ENCODE data around the gene AIRE. TPM values are rescaled to one million over a fixed set of nuclear protein-coding genes. Genes with fewer than 3 reads are reported as not detected.
"Not testable (repeated sequence)": the region's sequence is repeated elsewhere in the genome, so short reads cannot be mapped to it uniquely, and the experiment has no call there.

Gene AIRE
- total RNA-seq, 1 donor from 2014 or later = not detected

- DNase-seq (ENCODE audit: low read depth) = no peak
Measured at GRCh38 chr21:44337449-44337848, 51.8 kb downstream of the AIRE start.

GRCh38 chr21:44337941-44338895 lies 52.5 kb downstream of the AIRE start:
- peak; percentile 50 for TF ChIP-seq CTCF (conservative IDR thresholded peaks at IDR 0.05; ENCODE audit: low read depth, low read length)
- DNase-seq (ENCODE audit: low read depth) = no peak
- peak overlapping the region; percentile 51 for H3K4me3 ChIP-seq (ENCODE audit: low read depth, low read length)

More at GRCh38 chr21:44337449-44337848, 51.8 kb downstream of the AIRE start:
- no peak overlapping the region for H3K4me3 ChIP-seq (ENCODE audit: low read depth, low read length)
- TF ChIP-seq CTCF (conservative IDR thresholded peaks at IDR 0.05; ENCODE audit: low read depth, low read length) = no peak

DNA sequence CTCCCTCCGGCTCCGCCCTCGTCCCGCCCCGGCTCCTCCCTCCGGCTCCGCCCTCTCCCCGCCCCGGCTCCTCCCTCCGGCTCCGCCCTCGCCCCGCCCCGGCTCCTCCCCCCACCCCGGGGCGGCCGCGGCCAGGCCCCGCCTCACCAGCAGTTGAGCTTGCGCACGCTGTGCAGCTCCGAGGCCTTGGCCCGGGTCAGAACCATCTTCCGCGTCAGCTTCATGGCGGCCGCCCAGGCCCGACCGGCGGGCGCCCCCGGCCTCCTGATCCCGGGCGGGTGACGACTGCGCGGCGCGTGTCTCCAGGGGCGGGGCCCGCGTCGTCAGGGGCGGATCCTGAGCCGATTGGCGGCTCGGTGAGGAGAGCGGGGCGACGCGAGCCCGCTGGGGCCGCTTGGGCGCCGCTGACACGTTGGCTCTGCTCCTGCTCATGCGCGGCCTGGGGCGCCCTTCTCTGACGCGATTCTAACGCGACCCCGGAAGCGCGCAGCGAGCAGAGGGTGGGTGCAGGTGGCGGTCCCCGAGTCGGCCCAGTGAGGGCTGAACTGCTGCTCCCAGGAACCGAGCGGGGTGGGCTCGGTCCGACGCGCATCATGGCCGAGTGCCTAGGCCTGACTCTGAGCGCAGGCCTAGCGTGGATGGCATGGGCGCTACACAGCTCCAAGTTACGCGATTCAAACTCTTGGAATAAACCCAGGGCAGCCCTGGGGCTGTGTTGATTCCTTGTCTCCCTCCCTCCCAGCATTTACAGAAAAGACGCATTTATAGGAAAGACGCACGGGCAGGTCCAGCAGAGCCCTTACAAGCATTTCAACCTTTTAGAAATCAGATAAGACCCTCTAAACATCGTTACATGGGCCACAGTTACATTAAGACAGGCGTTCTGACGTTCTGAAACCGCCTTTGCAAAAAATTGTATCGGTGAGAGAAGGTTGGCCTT lies 53.6 kb downstream of the AIRE start, which contains the start of gene CFAP410:
Gene CFAP410, minus strand, starts transcription at position 420 of the 940 bp plus-strand sequence. Its CDS starts 196 bp downstream, at position 224.
- TF ChIP-seq CTCF (conservative IDR thresholded peaks at IDR 0.05; ENCODE audit: low read depth, low read length) = no peak
- H3K4me3 ChIP-seq (ENCODE audit: low read depth, low read length) = peak within 1 kb of the TSS; percentile 85
- no peak for DNase-seq (ENCODE audit: low read depth)

GRCh38 chr21:44341726-44342458 lies 56.2 kb downstream of the AIRE start:
- not testable (repeated sequence) for H3K4me3 ChIP-seq (ENCODE audit: low read depth, low read length); DNase-seq (ENCODE audit: low read depth)

DNA sequence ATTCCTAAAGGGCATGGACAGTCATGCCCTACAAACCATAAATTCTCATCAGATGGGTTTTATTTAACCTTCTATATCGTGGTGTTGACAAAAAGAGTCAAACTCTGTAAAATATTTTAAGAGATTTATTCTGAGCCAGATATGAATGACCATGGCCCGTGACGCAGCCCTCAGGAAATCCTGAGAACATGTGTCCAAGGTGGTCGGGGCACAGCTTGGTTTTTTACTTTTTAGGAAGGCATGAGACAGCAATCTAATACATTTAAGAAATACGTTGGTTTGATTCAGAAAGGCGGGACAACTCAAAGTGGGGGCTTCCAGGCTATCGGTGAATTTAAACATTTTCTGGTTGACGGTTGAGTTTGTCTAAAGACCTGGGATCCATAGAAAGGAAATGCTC lies 57.3 kb downstream of the AIRE start:
- not testable (repeated sequence) for H3K4me3 ChIP-seq (ENCODE audit: low read depth, low read length); DNase-seq (ENCODE audit: low read depth)

GRCh38 chr21:44344541-44345183 lies 59.0 kb downstream of the AIRE start:
- H3K4me3 ChIP-seq (ENCODE audit: low read depth, low read length) = no peak overlapping the region
- no peak for DNase-seq (ENCODE audit: low read depth)
- TF ChIP-seq CTCF (conservative IDR thresholded peaks at IDR 0.05; ENCODE audit: low read depth, low read length) = no peak

DNA sequence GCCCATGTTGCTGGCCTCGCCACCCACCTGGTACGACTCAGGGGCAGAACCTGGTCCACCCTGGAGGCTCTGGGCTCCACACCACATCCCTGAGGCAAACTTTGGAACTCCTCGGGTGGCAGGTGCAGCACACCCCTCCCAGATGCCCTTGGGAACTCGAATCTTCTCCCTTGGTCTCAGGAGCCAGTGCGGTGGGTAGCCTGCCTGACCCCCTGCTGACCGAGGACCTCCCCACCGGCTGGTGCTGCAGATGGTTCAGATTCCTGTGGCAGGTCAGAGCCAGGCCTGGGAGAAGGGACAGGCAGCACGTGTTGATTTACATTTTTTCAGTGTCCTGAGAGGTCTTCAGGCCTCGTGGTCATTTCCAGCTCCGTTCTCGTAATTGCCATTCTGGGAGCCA lies 59.8 kb downstream of the AIRE start:
- TF ChIP-seq CTCF (conservative IDR thresholded peaks at IDR 0.05; ENCODE audit: low read depth, low read length) = no peak
- H3K4me3 ChIP-seq (ENCODE audit: low read depth, low read length) = no peak overlapping the region
- DNase-seq (ENCODE audit: low read depth) = no peak

All from epithelial cell of proximal tubule (primary cell).